ENCODE measurements around the gene PLEKHH3. TPM values are rescaled to one million over a fixed set of nuclear protein-coding genes. Genes with fewer than 3 reads are reported as not detected.

Gene PLEKHH3
- total and polyA plus RNA-seq, 2 of the 4 experiments (the other 2 are of a cell fraction), result 2.9 to 10.5 TPM

DNA sequence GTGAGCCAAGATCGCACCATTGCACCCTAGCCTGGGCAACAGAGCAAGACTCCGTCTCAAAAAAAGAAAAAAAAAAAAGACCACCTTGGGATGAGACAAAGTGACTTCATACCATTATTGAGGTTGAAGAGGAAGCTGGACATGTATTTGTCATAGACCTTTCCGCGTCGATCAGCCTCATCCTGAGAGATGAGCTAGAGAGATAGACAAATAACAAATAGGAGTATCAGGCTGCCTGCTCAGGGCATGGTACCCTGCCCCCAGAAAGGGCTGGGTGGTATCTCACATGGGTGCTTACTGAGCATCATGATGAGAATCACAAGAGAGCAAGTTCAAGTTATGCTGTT lies 27.7 kb upstream of the PLEKHH3 start:
- BruUV-seq (replicated peaks), result no TSS peak
- no peak overlapping the region for H2BK15ac ChIP-seq (ENCODE audit: low read depth, low read length)
- in situ Hi-C loops (cut with MboI; ENCODE audit: low sequenced_read_pairs) (no loop called here), intact Hi-C loops (cut with micrococcal nuclease) (no loop called here), dilution Hi-C loops (cut with HindIII; ENCODE audit: low sequenced_read_pairs, unreplicated experiment) (no loop called here)
- no peak overlapping the region for H2AFZ ChIP-seq (replicated peaks; ENCODE audit: low read length, poor library complexity)
- no peak for DNase-seq
- H2AK9ac ChIP-seq (replicated peaks; ENCODE audit: low read depth, low read length, poor library complexity), result no peak overlapping the region
- H2BK20ac ChIP-seq (ENCODE audit: low read depth, low read length), result no peak overlapping the region
- H2AK5ac ChIP-seq (ENCODE audit: low read depth, low read length), result no peak overlapping the region
- H3K18ac ChIP-seq (ENCODE audit: low read depth, low read length), result no peak overlapping the region
- TF ChIP-seq BHLHE40 (IDR thresholded peaks at IDR 0.05; ENCODE audit: low read depth, low read length) (no peak), MAZ (IDR thresholded peaks at IDR 0.05; ENCODE audit: borderline replicate concordance, low read depth, low read length) (no peak), CEBPB (IDR thresholded peaks at IDR 0.05; ENCODE audit: low read depth, low read length) (no peak), RAD21 (IDR thresholded peaks at IDR 0.05; ENCODE audit: low read length) (no peak), MAFK (IDR thresholded peaks at IDR 0.05; ENCODE audit: low read depth, low read length) (no peak), SMC3 (IDR thresholded peaks at IDR 0.05; ENCODE audit: low read depth, low read length) (no peak)
- H3K79me1 ChIP-seq (ENCODE audit: low read depth in 1 of 2, low read length in 2 of 2), result no peaks in the 10 kb centered on the region
- ATAC-seq (ENCODE audit: low read depth), result no peak
- H4K8ac ChIP-seq (ENCODE audit: low read depth in 2 of 2, low read length in 2 of 2), result no peak overlapping the region
- no peak overlapping the region for H2BK5ac ChIP-seq (ENCODE audit: low read depth, low read length, poor library complexity, severe bottlenecking)
- H3K4me2 ChIP-seq (ENCODE audit: low read depth, low read length), result no peak overlapping the region
- H3K4ac ChIP-seq (ENCODE audit: low read depth, low read length), result no peak overlapping the region
- H4K5ac ChIP-seq (ENCODE audit: low read depth, low read length), result no peak overlapping the region
- H3K36me3 ChIP-seq (ENCODE audit: control insufficient read depth, insufficient read depth, low read length), result peaks cover 66% of the 10 kb centered on the region
- ChIA-PET POLR2A (ENCODE audit: unreplicated experiment) (no interaction called here), CTCF (interaction anchor here (0.6 kb wide), 1 partner anchor 20 kb away, joined by 5 read pairs; no protein-coding TSS in a partner anchor)
- no peak overlapping the region for H3K4me3 ChIP-seq (ENCODE audit: insufficient read depth, low read depth, low read length)
- H3K27me3 ChIP-seq (ENCODE audit: control insufficient read depth, insufficient read depth, low read length), result no peaks in the 10 kb centered on the region
- H3K56ac ChIP-seq (ENCODE audit: extremely low read depth, insufficient read depth, low read length), result no peak overlapping the region
- H3K14ac ChIP-seq (replicated peaks; ENCODE audit: low read depth, low read length), result no peak overlapping the region
- H3K4me1 ChIP-seq (ENCODE audit: control insufficient read depth, insufficient read depth, low read length), result no peaks in the 10 kb centered on the region; the same call in 1 of the 2 replicates
- H3K9ac ChIP-seq (ENCODE audit: low read depth, low read length), result no peak overlapping the region
- no peak overlapping the region for H3K27ac ChIP-seq (ENCODE audit: insufficient read depth, low read length)
- no peaks in the 10 kb centered on the region for H3K9me1 ChIP-seq (ENCODE audit: insufficient read depth, low read length)
- no peak overlapping the region for H4K91ac ChIP-seq (ENCODE audit: insufficient read depth, low read depth, low read length)
- no peaks in the 10 kb centered on the region for H4K20me1 ChIP-seq (ENCODE audit: insufficient read depth, low read length)
- H3K9me3 ChIP-seq (ENCODE audit: control insufficient read depth, insufficient read depth, low read length), result no peaks in the 10 kb centered on the region
- H3K23ac ChIP-seq (ENCODE audit: low read depth, low read length), result no peak overlapping the region
- H2BK120ac ChIP-seq (ENCODE audit: low read depth, low read length), result no peak overlapping the region
- WGBS, 2 experiments (ENCODE audit: extremely low coverage in 2 of 2, insufficient read length in 1 of 2), result no CpG with 5 or more reads among the region's 5 CpGs
